Measurements from ENCODE around the gene ZNF566.

DNA sequence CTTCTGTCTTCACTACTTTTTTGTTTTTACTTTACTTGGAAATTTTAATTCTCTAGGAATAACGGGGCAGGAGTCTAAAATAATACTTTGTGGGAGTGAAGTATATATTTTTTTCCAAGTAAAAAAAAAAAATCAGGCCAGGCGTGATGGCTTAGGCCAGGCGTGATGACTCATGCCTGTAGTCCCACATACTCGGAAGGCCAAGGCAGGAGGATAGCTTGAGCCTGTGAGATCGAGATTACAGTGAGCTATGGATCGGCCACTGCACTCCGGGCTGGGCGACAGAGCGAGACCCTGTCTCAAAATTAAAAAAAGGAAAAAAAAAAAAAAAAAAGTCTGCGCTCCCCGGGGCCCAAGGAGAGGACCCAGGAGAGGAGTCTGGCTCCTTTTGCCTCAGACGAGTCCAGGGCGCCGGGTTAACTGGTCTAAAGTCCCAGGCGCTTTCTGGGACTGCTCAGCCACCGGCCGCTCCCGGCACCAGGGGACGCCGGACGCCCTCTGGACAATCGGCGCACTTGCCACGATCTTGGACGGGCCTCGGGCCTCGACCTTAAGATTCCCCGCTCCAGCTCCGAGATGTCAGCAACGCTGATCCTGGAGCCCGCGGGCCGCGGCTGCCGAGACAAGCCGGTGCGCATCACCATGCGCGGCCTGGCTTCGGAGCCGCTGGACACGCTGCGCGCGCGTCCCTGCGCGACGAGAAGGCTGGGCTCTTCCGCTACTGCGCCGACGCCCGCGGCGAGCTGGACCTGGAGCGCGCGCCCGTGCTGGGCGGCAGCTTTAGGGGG is 68.2 kb downstream of the ZNF566 start:
- no peak for TF ChIP-seq POLR2A (IDR thresholded peaks at IDR 0.05)
- TF ChIP-seq, protein P1, sequence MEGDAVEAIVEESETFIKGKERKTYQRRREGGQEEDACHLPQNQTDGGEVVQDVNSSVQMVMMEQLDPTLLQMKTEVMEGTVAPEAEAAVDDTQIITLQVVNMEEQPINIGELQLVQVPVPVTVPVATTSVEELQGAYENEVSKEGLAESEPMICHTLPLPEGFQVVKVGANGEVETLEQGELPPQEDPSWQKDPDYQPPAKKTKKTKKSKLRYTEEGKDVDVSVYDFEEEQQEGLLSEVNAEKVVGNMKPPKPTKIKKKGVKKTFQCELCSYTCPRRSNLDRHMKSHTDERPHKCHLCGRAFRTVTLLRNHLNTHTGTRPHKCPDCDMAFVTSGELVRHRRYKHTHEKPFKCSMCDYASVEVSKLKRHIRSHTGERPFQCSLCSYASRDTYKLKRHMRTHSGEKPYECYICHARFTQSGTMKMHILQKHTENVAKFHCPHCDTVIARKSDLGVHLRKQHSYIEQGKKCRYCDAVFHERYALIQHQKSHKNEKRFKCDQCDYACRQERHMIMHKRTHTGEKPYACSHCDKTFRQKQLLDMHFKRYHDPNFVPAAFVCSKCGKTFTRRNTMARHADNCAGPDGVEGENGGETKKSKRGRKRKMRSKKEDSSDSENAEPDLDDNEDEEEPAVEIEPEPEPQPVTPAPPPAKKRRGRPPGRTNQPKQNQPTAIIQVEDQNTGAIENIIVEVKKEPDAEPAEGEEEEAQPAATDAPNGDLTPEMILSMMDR (IDR thresholded peaks at IDR 0.05) = no peak

Measured in prostate gland (tissue), 2 donors.